Neural crest cell (in vitro differentiated cells): ENCODE results near the gene ZCCHC18. TPM values are rescaled to one million over a fixed set of nuclear protein-coding genes. Genes with fewer than 3 reads are reported as not detected.
A peak's percentile ranks its signal among the peaks of the same experiment; 100 is the strongest.

Experiments
- DNase-seq: peaks from one replicate; pipeline ENCODE4 v3.0.0; 2021; ENCODE audit warnings: low read depth, mixed read lengths, low spot score
- H3K27ac Mint-ChIP-seq: one replicate; pipeline ENCODE4 v1.8.0; 2021; ENCODE audit warnings: mild to moderate bottlenecking, mixed read lengths; ENCODE audit not compliant: unreplicated experiment
- H3K27me3 Mint-ChIP-seq: 2 replicates; pipeline ENCODE4 v1.8.0; 2021; ENCODE audit warnings: low read depth, mild to moderate bottlenecking, mixed read lengths
- H3K36me3 Mint-ChIP-seq: 2 replicates; pipeline ENCODE4 v1.8.0; 2021; ENCODE audit warnings: low read depth, mild to moderate bottlenecking, mixed read lengths
- H3K4me1 Mint-ChIP-seq: 2 replicates; pipeline ENCODE4 v1.8.0; 2021; ENCODE audit warnings: mixed read lengths
- H3K4me3 Mint-ChIP-seq: one replicate; pipeline ENCODE4 v1.8.0; 2021; ENCODE audit warnings: mild to moderate bottlenecking, mixed read lengths
- H3K9me3 Mint-ChIP-seq: 2 replicates; pipeline ENCODE4 v1.8.0; 2021; ENCODE audit warnings: mixed read lengths
- total RNA-seq: library from RNA; stranded (reverse); gene quantifications from 2 replicates; pipeline ENCODE4 v1.2.1, GENCODE V29; 2021
- TF ChIP-seq, protein P1 (sequence below): fragments of 200-600 bp; sonication (generic); conservative IDR thresholded peaks from 2 replicates; pipeline ENCODE4 v1.5.0; 2021; ENCODE audit warnings: antibody characterized with exemption, mild to moderate bottlenecking

ZCCHC18 gene
- total RNA-seq, 1 donor from 2014 or later = 8.7 TPM

DNA sequence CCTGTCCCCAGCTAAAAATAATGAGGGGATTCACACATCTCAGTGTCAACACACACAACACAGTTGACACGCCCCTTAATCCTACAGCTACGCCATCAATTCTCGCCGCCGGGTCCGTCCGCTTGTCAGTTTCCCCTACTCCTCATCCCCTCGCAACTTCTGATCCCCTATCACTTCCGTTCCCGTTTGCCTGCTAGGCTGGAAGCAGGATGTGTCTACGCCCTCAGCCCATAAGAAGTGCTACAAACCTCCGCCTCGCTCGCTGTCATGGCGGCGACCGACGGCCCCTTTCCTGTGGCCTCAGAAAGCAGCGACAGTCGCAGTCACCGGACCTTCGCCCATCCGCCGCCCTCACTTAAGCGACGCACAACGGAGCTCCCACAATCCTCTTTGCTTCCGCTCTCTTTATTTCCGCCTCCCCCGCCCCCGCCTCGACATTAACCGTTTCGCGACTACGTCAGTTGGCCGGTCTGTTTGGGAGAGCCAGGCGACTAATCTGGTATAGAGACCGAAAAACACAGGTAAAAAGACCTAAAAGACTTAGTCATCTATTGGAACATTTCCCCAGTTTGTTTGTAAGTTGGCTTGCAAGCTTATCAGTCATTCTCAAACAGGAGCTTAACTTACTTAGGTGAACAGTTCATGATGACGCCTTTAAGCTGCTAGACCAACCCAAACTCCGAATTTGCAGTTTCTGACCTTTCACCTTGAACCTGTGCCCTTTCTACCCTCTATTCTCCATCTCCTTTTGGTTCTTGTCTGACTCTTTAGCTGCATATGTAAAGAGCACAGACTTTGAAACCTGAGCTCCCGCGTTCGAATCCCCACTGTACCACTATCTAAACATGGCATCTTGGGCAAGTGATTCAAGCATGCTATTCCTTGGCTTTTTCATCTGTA, 44.6 kb downstream of the ZCCHC18 start, which contains the start of gene SLC25A53:
TSS of gene SLC25A53 (minus strand) at position 380 of the 900 bp plus-strand sequence. CDS start 51,752 bp downstream, outside the sequence.
- Mint-ChIP-seq H3K9me3 (no peaks in the 10 kb centered on the region), H3K36me3 (no peaks in the 10 kb centered on the region), H3K4me3 (peak within 1 kb of the TSS; percentile 99), H3K27ac (peak within 1 kb of the TSS; percentile 99), H3K27me3 (peaks cover 2% of the 10 kb centered on the region), H3K4me1 (peaks cover 9% of the 10 kb centered on the region)
- TF ChIP-seq, protein P1, sequence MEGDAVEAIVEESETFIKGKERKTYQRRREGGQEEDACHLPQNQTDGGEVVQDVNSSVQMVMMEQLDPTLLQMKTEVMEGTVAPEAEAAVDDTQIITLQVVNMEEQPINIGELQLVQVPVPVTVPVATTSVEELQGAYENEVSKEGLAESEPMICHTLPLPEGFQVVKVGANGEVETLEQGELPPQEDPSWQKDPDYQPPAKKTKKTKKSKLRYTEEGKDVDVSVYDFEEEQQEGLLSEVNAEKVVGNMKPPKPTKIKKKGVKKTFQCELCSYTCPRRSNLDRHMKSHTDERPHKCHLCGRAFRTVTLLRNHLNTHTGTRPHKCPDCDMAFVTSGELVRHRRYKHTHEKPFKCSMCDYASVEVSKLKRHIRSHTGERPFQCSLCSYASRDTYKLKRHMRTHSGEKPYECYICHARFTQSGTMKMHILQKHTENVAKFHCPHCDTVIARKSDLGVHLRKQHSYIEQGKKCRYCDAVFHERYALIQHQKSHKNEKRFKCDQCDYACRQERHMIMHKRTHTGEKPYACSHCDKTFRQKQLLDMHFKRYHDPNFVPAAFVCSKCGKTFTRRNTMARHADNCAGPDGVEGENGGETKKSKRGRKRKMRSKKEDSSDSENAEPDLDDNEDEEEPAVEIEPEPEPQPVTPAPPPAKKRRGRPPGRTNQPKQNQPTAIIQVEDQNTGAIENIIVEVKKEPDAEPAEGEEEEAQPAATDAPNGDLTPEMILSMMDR = no peak
- peak; percentile 49 for DNase-seq

Other genes with a start within 250 kb of the ZCCHC18 start
- gene TMSB15B, start 149.9 kb upstream of the ZCCHC18 start, total RNA-seq = 36.8 and 40.7 TPM in 2 replicates
- not detected in 2 replicates for gene H2BW1, start 98.8 kb upstream of the ZCCHC18 start, total RNA-seq
- 0.20 and 0.51 TPM in 2 replicates for gene H2BW2, start 72.6 kb upstream of the ZCCHC18 start, total RNA-seq
- 18.7 and 23.2 TPM in 2 replicates for gene TMSB15C, start 36.3 kb upstream of the ZCCHC18 start, total RNA-seq
- 6.2 and 6.8 TPM in 2 replicates for gene SLC25A53, start 44.5 kb downstream of the ZCCHC18 start, total RNA-seq
- gene FAM199X, start 53.9 kb downstream of the ZCCHC18 start, total RNA-seq = 17.4 and 18.2 TPM in 2 replicates
- gene ESX1, start 142.4 kb downstream of the ZCCHC18 start, total RNA-seq = not detected in 2 replicates